HEK293T (cell line): ENCODE measurements around the gene CEP68.

ENCODE experiments used
- BHLHE40 ChIP-seq: fragments of 450-650 bp; IDR thresholded peaks from 2 replicates; pipeline ENCODE4 v1.6.1; 2016; ENCODE audit warnings: mild to moderate bottlenecking, moderate library complexity, borderline replicate concordance
- ELF4 ChIP-seq: fragments of 450-650 bp; IDR thresholded peaks from 2 replicates; pipeline ENCODE4 v1.6.1; 2017; ENCODE audit warnings: antibody characterized with exemption
- FOXA1 ChIP-seq: fragments of 450-650 bp; IDR thresholded peaks from 2 replicates; pipeline ENCODE4 v1.6.1; 2016; ENCODE audit warnings: mild to moderate bottlenecking
- FOXM1 ChIP-seq: fragments of 450-650 bp; IDR thresholded peaks from 2 replicates; pipeline ENCODE4 v1.6.1; 2017; ENCODE audit warnings: mild to moderate bottlenecking, borderline replicate concordance
- HDGF ChIP-seq: fragments of 450-650 bp; IDR thresholded peaks from 2 replicates; pipeline ENCODE4 v1.6.1; 2017; ENCODE audit warnings: antibody characterized with exemption, borderline replicate concordance
- LEF1 ChIP-seq: fragments of 450-650 bp; IDR thresholded peaks from 2 replicates; pipeline ENCODE4 v1.6.1; 2017; ENCODE audit warnings: mild to moderate bottlenecking, borderline replicate concordance
- SP1 ChIP-seq: fragments of 450-650 bp; IDR thresholded peaks from 2 replicates; pipeline ENCODE4 v1.6.1; 2017
- SUZ12 ChIP-seq: fragments of 450-650 bp; IDR thresholded peaks from 2 replicates; pipeline ENCODE4 v1.6.1; 2016; ENCODE audit warnings: mild to moderate bottlenecking
- TARDBP ChIP-seq: fragments of 450-650 bp; IDR thresholded peaks from 2 replicates; pipeline ENCODE4 v1.6.1; 2016
- ZNF384 ChIP-seq: fragments of 450-650 bp; IDR thresholded peaks from 2 replicates; pipeline ENCODE4 v1.6.1; 2016
- TF ChIP-seq, protein P1 (sequence below): fragments of 450-650 bp; IDR thresholded peaks from 2 replicates; pipeline ENCODE4 v1.6.1; 2016

DNA sequence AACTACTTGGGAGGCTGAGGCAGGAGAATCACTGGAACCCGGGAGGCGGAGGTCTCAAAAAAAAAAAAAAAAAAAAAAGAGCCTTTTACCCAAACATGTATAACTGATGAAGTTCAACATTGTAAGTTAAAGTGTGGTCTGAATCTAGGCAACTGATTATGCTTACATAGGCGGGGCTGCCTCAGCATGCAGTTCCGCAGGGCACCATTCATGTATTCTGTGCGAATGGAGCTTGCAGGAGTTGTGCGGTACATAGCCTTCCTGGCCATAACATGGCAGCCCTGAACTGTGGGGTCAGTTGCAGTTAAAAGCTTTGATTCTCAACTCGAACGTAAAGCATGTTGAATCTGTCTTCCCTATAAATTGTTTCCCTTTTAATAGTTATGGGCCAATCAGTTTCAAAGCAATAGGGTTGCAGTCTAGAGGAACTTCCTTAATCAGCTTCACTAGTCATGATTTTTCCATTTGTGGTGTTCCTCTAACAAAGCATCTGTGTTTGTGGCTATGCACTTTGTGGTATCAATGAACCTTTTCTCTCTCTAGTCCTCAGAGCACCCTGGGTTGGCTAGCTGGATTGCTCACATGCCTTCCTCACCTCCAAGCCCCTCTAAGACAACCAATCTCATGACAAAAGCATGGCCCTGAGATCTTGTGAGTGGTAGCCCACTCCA is 30.6 kb upstream of the CEP68 start:
- TF ChIP-seq SP1 (no peak), TARDBP (no peak), SUZ12 (no peak), BHLHE40 (no peak), HDGF (no peak), ELF4 (no peak), FOXA1 (no peak), LEF1 (no peak), ZNF384 (no peak), FOXM1 (no peak)
- TF ChIP-seq, protein P1, sequence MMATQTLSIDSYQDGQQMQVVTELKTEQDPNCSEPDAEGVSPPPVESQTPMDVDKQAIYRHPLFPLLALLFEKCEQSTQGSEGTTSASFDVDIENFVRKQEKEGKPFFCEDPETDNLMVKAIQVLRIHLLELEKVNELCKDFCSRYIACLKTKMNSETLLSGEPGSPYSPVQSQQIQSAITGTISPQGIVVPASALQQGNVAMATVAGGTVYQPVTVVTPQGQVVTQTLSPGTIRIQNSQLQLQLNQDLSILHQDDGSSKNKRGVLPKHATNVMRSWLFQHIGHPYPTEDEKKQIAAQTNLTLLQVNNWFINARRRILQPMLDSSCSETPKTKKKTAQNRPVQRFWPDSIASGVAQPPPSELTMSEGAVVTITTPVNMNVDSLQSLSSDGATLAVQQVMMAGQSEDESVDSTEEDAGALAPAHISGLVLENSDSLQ, result no peak
